ENCODE results near the gene BCR. TPM values are rescaled to one million over a fixed set of nuclear protein-coding genes. Genes with fewer than 3 reads are reported as not detected.

BCR gene
- total and polyA plus RNA-seq, 2 of the 4 experiments (the other 2 are of a cell fraction) = 28.9 to 44.6 TPM

DNA sequence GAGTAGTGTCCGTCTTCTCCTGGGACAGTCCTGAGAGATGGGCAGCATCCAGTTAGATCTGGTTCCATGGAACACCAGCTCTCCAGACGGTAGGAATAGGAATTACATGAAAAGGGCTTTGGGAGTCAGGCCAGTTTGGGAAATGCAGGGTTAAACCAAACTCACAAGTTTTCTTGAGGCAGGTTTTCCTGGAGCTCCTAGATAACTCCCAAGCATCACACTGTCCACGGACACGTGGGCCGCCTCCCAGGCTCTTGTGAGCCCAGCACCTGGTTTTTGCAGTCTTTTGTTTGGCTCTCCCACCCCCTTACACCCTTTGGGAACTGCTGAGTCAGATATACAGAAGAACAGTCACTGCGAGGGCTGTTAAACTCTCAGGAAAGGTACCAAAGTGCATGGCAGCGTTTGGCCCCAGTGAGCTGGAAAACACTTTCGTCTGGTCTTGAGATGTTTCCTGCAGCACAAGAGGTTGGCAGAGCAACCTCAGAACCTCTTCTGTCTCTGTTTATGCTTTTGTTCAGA is 90.0 kb downstream of the BCR start:
- Histone ChIP-seq H3K9me3 (ENCODE audit: control insufficient read depth, insufficient read depth, low read length) (no peaks in the 10 kb centered on the region), H3K23ac (ENCODE audit: low read depth, low read length) (no peak overlapping the region), H3K9ac (ENCODE audit: low read depth, low read length) (no peak overlapping the region), H2AFZ (replicated peaks; ENCODE audit: low read length, poor library complexity) (no peak overlapping the region), H4K20me1 (ENCODE audit: insufficient read depth, low read length) (no peaks in the 10 kb centered on the region; the same call in 1 of the 2 replicates), H3K56ac (ENCODE audit: extremely low read depth, insufficient read depth, low read length) (no peak overlapping the region), H4K91ac (ENCODE audit: insufficient read depth, low read depth, low read length) (no peak overlapping the region), H2AK9ac (replicated peaks; ENCODE audit: low read depth, low read length, poor library complexity) (no peak overlapping the region), H3K4me3 (ENCODE audit: insufficient read depth, low read depth, low read length) (no peak overlapping the region), H4K5ac (ENCODE audit: low read depth, low read length) (no peak overlapping the region), H3K27ac (ENCODE audit: insufficient read depth, low read length) (no peak overlapping the region), H4K8ac (ENCODE audit: low read depth in 2 of 2, low read length in 2 of 2) (no peak overlapping the region), H3K9me1 (ENCODE audit: insufficient read depth, low read length) (no peaks in the 10 kb centered on the region), H2AK5ac (ENCODE audit: low read depth, low read length) (no peak overlapping the region), H2BK5ac (ENCODE audit: low read depth, low read length, poor library complexity, severe bottlenecking) (no peak overlapping the region), H3K4ac (ENCODE audit: low read depth, low read length) (no peak overlapping the region), H3K18ac (ENCODE audit: low read depth, low read length) (no peak overlapping the region), H3K4me1 (ENCODE audit: control insufficient read depth, insufficient read depth, low read length) (no peaks in the 10 kb centered on the region), H2BK20ac (ENCODE audit: low read depth, low read length) (no peak overlapping the region), H3K14ac (replicated peaks; ENCODE audit: low read depth, low read length) (no peak overlapping the region), H2BK120ac (ENCODE audit: low read depth, low read length) (no peak overlapping the region), H2BK15ac (ENCODE audit: low read depth, low read length) (no peak overlapping the region), H3K36me3 (ENCODE audit: control insufficient read depth, insufficient read depth, low read length) (peaks cover 40% of the 10 kb centered on the region), H3K79me1 (ENCODE audit: low read depth in 1 of 2, low read length in 2 of 2) (no peaks in the 10 kb centered on the region), H3K27me3 (ENCODE audit: control insufficient read depth, insufficient read depth, low read length) (no peaks in the 10 kb centered on the region), H3K4me2 (ENCODE audit: low read depth, low read length) (no peak overlapping the region)
- in situ Hi-C loops (cut with MboI; ENCODE audit: low sequenced_read_pairs) = no loop called here
- peak; percentile 7 for DNase-seq
- WGBS, 2 experiments (ENCODE audit: extremely low coverage in 2 of 2, insufficient read length in 1 of 2) = 45% methylated on average over 2 of the region's 8 CpGs; no CpG with 5 or more reads in 1 of the 2 experiments
- TF ChIP-seq, protein P1, sequence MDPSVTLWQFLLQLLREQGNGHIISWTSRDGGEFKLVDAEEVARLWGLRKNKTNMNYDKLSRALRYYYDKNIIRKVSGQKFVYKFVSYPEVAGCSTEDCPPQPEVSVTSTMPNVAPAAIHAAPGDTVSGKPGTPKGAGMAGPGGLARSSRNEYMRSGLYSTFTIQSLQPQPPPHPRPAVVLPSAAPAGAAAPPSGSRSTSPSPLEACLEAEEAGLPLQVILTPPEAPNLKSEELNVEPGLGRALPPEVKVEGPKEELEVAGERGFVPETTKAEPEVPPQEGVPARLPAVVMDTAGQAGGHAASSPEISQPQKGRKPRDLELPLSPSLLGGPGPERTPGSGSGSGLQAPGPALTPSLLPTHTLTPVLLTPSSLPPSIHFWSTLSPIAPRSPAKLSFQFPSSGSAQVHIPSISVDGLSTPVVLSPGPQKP (IDR thresholded peaks at IDR 0.05; ENCODE audit: borderline replicate concordance, low read depth, low read length) = no peak
- TF ChIP-seq BHLHE40 (IDR thresholded peaks at IDR 0.05; ENCODE audit: low read depth, low read length) (no peak), FOS (IDR thresholded peaks at IDR 0.05; ENCODE audit: low read depth, low read length) (no peak), USF2 (IDR thresholded peaks at IDR 0.05; ENCODE audit: low read depth, low read length) (no peak), NFE2L2 (IDR thresholded peaks at IDR 0.05; ENCODE audit: low read depth, low read length) (no peak), CHD1 (IDR thresholded peaks at IDR 0.05; ENCODE audit: low read depth, low read length) (no peak), CEBPB (IDR thresholded peaks at IDR 0.05; ENCODE audit: low read depth, low read length) (no peak), RCOR1 (IDR thresholded peaks at IDR 0.05; ENCODE audit: insufficient replicate concordance, low read length) (no peak), POLR2A (IDR thresholded peaks at IDR 0.05; ENCODE audit: low read depth, low read length) (no peak), MAFK (IDR thresholded peaks at IDR 0.05; ENCODE audit: low read depth, low read length) (peak; percentile 82), RAD21 (IDR thresholded peaks at IDR 0.05; ENCODE audit: low read length) (peak; percentile 56), RFX5 (IDR thresholded peaks at IDR 0.05; ENCODE audit: low read depth, low read length) (no peak), MXI1 (IDR thresholded peaks at IDR 0.05; ENCODE audit: borderline replicate concordance, low read depth, low read length) (no peak), MAZ (IDR thresholded peaks at IDR 0.05; ENCODE audit: borderline replicate concordance, low read depth, low read length) (no peak), SMC3 (IDR thresholded peaks at IDR 0.05; ENCODE audit: low read depth, low read length) (peak; percentile 33; the same call in 1 of the 2 replicates)
- TF ChIP-seq, protein P2, sequence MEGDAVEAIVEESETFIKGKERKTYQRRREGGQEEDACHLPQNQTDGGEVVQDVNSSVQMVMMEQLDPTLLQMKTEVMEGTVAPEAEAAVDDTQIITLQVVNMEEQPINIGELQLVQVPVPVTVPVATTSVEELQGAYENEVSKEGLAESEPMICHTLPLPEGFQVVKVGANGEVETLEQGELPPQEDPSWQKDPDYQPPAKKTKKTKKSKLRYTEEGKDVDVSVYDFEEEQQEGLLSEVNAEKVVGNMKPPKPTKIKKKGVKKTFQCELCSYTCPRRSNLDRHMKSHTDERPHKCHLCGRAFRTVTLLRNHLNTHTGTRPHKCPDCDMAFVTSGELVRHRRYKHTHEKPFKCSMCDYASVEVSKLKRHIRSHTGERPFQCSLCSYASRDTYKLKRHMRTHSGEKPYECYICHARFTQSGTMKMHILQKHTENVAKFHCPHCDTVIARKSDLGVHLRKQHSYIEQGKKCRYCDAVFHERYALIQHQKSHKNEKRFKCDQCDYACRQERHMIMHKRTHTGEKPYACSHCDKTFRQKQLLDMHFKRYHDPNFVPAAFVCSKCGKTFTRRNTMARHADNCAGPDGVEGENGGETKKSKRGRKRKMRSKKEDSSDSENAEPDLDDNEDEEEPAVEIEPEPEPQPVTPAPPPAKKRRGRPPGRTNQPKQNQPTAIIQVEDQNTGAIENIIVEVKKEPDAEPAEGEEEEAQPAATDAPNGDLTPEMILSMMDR (conservative IDR thresholded peaks at IDR 0.05; ENCODE audit: low read depth, low read length) = peak; percentile 40; the same call in 1 of the 2 replicates
- ATAC-seq (ENCODE audit: low read depth) = peak; percentile 40; the same call in 1 of the 2 replicates
- no TSS peak for BruUV-seq (replicated peaks)
- dilution Hi-C loops (cut with HindIII; ENCODE audit: low sequenced_read_pairs, unreplicated experiment) = no loop called here
- intact Hi-C loops (cut with micrococcal nuclease) = no loop called here
- ChIA-PET POLR2A (ENCODE audit: unreplicated experiment) (no interaction called here), CTCF (interaction anchor here (0.6 to 1.0 kb wide), 3 partner anchors 36 to 96 kb away, joined by 3 to 4 read pairs (median 3); no protein-coding TSS in a partner anchor)

Measured in IMR-90 (cell line).